GM23338 (cell line): ENCODE data around the gene CACNA1D. TPM values are rescaled to one million over a fixed set of nuclear protein-coding genes. Genes with fewer than 3 reads are reported as not detected.

Experiments used
- ATAC-seq: fragments of 200-7000 bp; cut with Tn5 transposase; 3 replicates; pipeline ENCODE4 v1.9.1; 2020
- DNase-seq: peaks from one replicate; pipeline ENCODE4 v3.0.0-alpha.2; 2015; ENCODE audit warnings: low spot score
- H2AFZ ChIP-seq: fragments of 200-600 bp; sonication (generic); 2 replicates; pipeline ENCODE4 v1.8.0; 2016; ENCODE audit warnings: antibody characterized with exemption, mild to moderate bottlenecking, moderate library complexity
- H3F3A ChIP-seq: fragments of 200-600 bp; sonication (generic); replicated peaks from 2 replicates; pipeline ENCODE4 v1.8.0; 2017; ENCODE audit warnings: antibody characterized with exemption, mixed run types, low read depth
- H3K27ac ChIP-seq: fragments of 200-600 bp; sonication (generic); 2 replicates; pipeline ENCODE4 v1.6.1; 2016; ENCODE audit warnings: low read depth
- H3K27me3 ChIP-seq: fragments of 200-600 bp; sonication (generic); 2 replicates; pipeline ENCODE4 v1.8.0; 2016; ENCODE audit warnings: mild to moderate bottlenecking, mixed run types, moderate library complexity; ENCODE audit not compliant: insufficient read depth
- H3K36me3 ChIP-seq: fragments of 200-600 bp; sonication (generic); 2 replicates; pipeline ENCODE4 v1.8.0; 2016; ENCODE audit warnings: mild to moderate bottlenecking; ENCODE audit not compliant: insufficient read depth
- H3K4me1 ChIP-seq: fragments of 200-600 bp; sonication (generic); 2 replicates; pipeline ENCODE4 v1.8.0; 2016; ENCODE audit warnings: mild to moderate bottlenecking, moderate library complexity; ENCODE audit not compliant: insufficient read depth
- H3K4me2 ChIP-seq: fragments of 200-600 bp; sonication (generic); 2 replicates; pipeline ENCODE4 v1.7.1; 2017; ENCODE audit warnings: mixed run types
- H3K4me3 ChIP-seq: fragments of 200-600 bp; sonication (generic); 2 replicates; pipeline ENCODE4 v1.6.1; 2016; ENCODE audit warnings: mixed run types
- H3K79me2 ChIP-seq: fragments of 200-600 bp; sonication (generic); replicated peaks from 2 replicates; pipeline ENCODE4 v1.8.0; 2017; ENCODE audit warnings: mild to moderate bottlenecking; ENCODE audit not compliant: insufficient read depth
- H3K9me2 ChIP-seq: fragments of 200-600 bp; sonication (generic); 2 replicates; pipeline ENCODE4 v1.8.0; 2017; ENCODE audit not compliant: insufficient read depth
- H4K20me1 ChIP-seq: fragments of 200-600 bp; sonication (generic); replicated peaks from 2 replicates; pipeline ENCODE4 v1.8.0; 2017; ENCODE audit warnings: mild to moderate bottlenecking; ENCODE audit not compliant: insufficient read depth
- H3K27ac Mint-ChIP-seq: 2 replicates; pipeline ENCODE4 v1.8.0; 2020; ENCODE audit warnings: inconsistent platforms, mild to moderate bottlenecking, moderate library complexity, mixed read lengths
- H3K27me3 Mint-ChIP-seq: 3 replicates; pipeline ENCODE4 v1.8.0; 2022; ENCODE audit warnings: low read depth, mild to moderate bottlenecking, moderate library complexity, mixed read lengths, inconsistent platforms; ENCODE audit not compliant: insufficient read depth, poor library complexity
- H3K36me3 Mint-ChIP-seq: 3 replicates; pipeline ENCODE4 v1.8.0; 2021; ENCODE audit warnings: low read depth, mild to moderate bottlenecking, inconsistent platforms, moderate library complexity, mixed read lengths
- H3K4me1 Mint-ChIP-seq: 3 replicates; pipeline ENCODE4 v1.8.0; 2020; ENCODE audit warnings: mild to moderate bottlenecking, inconsistent platforms, mixed read lengths
- H3K4me3 Mint-ChIP-seq: 3 replicates; pipeline ENCODE4 v1.8.0; 2021; ENCODE audit warnings: moderate library complexity, mild to moderate bottlenecking, inconsistent platforms, mixed read lengths
- H3K9me3 Mint-ChIP-seq: 3 replicates; pipeline ENCODE4 v1.8.0; 2020; ENCODE audit warnings: moderate library complexity, mild to moderate bottlenecking, inconsistent platforms, mixed read lengths
- CTCF ChIP-seq, 2 experiments: fragments of 200-600 bp in 1 of 2; sonication (generic) in 1 of 2; conservative IDR thresholded peaks; 2 replicates each; pipeline versions ENCODE4 v1.5.1 to v1.6.1; 2016 to 2017; ENCODE audit warnings: antibody characterized with exemption in 2 of 2, low read depth in 2 of 2, mild to moderate bottlenecking in 2 of 2, moderate library complexity in 1 of 2
- ETS1 ChIP-seq: IDR thresholded peaks from 2 replicates; pipeline ENCODE4 v1.6.1; 2016; ENCODE audit warnings: antibody characterized with exemption
- EZH2 ChIP-seq: fragments of 200-600 bp; sonication (generic); IDR thresholded peaks from one replicate; pipeline ENCODE4 v1.8.0; 2017; ENCODE audit warnings: antibody characterized with exemption, mild to moderate bottlenecking, low read depth; ENCODE audit not compliant: unreplicated experiment
- EZH2phosphoT487 ChIP-seq: fragments of 200-600 bp; sonication (generic); IDR thresholded peaks from one replicate; pipeline ENCODE4 v1.8.1; 2018; ENCODE audit warnings: antibody characterized with exemption; ENCODE audit not compliant: unreplicated experiment
- JUNB ChIP-seq: IDR thresholded peaks from one replicate; pipeline ENCODE4 v1.6.1; 2016; ENCODE audit warnings: antibody characterized with exemption; ENCODE audit not compliant: unreplicated experiment
- NANOG ChIP-seq: IDR thresholded peaks from 2 replicates; pipeline ENCODE4 v1.6.1; 2016; ENCODE audit warnings: antibody characterized with exemption, borderline replicate concordance
- POLR2AphosphoS5 ChIP-seq: IDR thresholded peaks from 2 replicates; pipeline ENCODE4 v1.6.1; 2016; ENCODE audit warnings: antibody characterized with exemption, low read depth
- REST ChIP-seq: IDR thresholded peaks from one replicate; pipeline ENCODE4 v1.6.1; 2018; ENCODE audit warnings: antibody characterized with exemption; ENCODE audit not compliant: unreplicated experiment
- ZNF462 ChIP-seq: fragments of 250-450 bp; sonication (Bioruptor Pico); IDR thresholded peaks from 2 replicates; pipeline ENCODE4 v1.5.0; 2020; ENCODE audit warnings: mild to moderate bottlenecking, moderate library complexity
- polyA plus RNA-seq: library from polyadenylated mRNA; unstranded; fragments of >200 nt; fragmentation: Nextera tagmentation; extraction: Ambion mirVana; gene quantifications from 2 replicates; pipeline ENCODE4 v1.2.1, GENCODE V29; 2016
- total RNA-seq: library from RNA; depleted of rRNA; stranded (reverse); fragments of >200 nt; shearing (Covaris generic); gene quantifications from 2 replicates; pipeline ENCODE4 v1.2.3, GENCODE V29; 2014

Gene CACNA1D
- total and polyA plus RNA-seq, 2 experiments from 2014 or later: 1.7 to 1.8 TPM

- Mint-ChIP-seq H3K27ac (no peak overlapping the region), H3K36me3 (no peaks in the 10 kb centered on the region), H3K4me3 (no peak overlapping the region), H3K27me3 (no peaks in the 10 kb centered on the region), H3K4me1 (peaks cover 19% of the 10 kb centered on the region), H3K9me3 (no peaks in the 10 kb centered on the region)
- H3K4me3 ChIP-seq: no peak overlapping the region
- no peak overlapping the region for H3K4me2 ChIP-seq
- ATAC-seq (no peak), DNase-seq (no peak)
- peaks cover 13% of the 10 kb centered on the region for H3K9me2 ChIP-seq
- no peaks in the 10 kb centered on the region for H3K27me3 ChIP-seq
- no peaks in the 10 kb centered on the region for H4K20me1 ChIP-seq
- H3K79me2 ChIP-seq: no peaks in the 10 kb centered on the region
- no peak for TF ChIP-seq REST
- no peak overlapping the region for H3K27ac ChIP-seq
- H2AFZ ChIP-seq: no peak overlapping the region
- no peaks in the 10 kb centered on the region for H3F3A ChIP-seq
- H3K4me1 ChIP-seq: no peaks in the 10 kb centered on the region
- H3K36me3 ChIP-seq: no peaks in the 10 kb centered on the region
These were observed 282.2 kb downstream of the CACNA1D start for GRCh38 chr3:53776494-53777101.

GRCh38 chr3:53777468-53777867 is 283.1 kb downstream of the CACNA1D start:
- H3K4me1 Mint-ChIP-seq: peaks cover 17% of the 10 kb centered on the region
- Histone ChIP-seq H3K36me3 (no peaks in the 10 kb centered on the region), H3K4me2 (no peak overlapping the region), H4K20me1 (no peaks in the 10 kb centered on the region), H3K27me3 (no peaks in the 10 kb centered on the region), H3K27ac (no peak overlapping the region), H3K79me2 (no peaks in the 10 kb centered on the region), H3K4me3 (no peak overlapping the region), H3F3A (no peaks in the 10 kb centered on the region), H2AFZ (no peak overlapping the region), H3K9me2 (peaks cover 13% of the 10 kb centered on the region), H3K4me1 (no peaks in the 10 kb centered on the region)
- H3K36me3 Mint-ChIP-seq: no peaks in the 10 kb centered on the region
- no peak overlapping the region for H3K4me3 Mint-ChIP-seq
- H3K27me3 Mint-ChIP-seq: no peaks in the 10 kb centered on the region
- H3K27ac Mint-ChIP-seq: no peak overlapping the region
- DNase-seq (no peak), ATAC-seq (no peak)
- H3K9me3 Mint-ChIP-seq: no peaks in the 10 kb centered on the region
- no peak for TF ChIP-seq POLR2AphosphoS5
- no peak for TF ChIP-seq JUNB
- TF ChIP-seq CTCF (conservative IDR thresholded peaks at IDR 0.05; ENCODE audit: low read depth in 2 of 2): no peak
- TF ChIP-seq EZH2phosphoT487: no peak
- no peak for TF ChIP-seq NANOG
- no peak for TF ChIP-seq ETS1
- no peak for TF ChIP-seq EZH2
- TF ChIP-seq ZNF462 (CRISPR knock-in tag): no peak
